Left cardiac atrium (tissue), 4 donors: ENCODE results near the gene CTDNEP1. TPM values are rescaled to one million over a fixed set of nuclear protein-coding genes. Genes with fewer than 3 reads are reported as not detected.
A peak's percentile ranks its signal among the peaks of the same experiment; 100 is the strongest.

Experiments
- ATAC-seq, 2 donors: fragments of 200-7000 bp; cut with Tn5 transposase; one replicate each; pipeline ENCODE4 v1.9.1; 2020; ENCODE audit warnings: mild to moderate bottlenecking in 2 of 2, moderate library complexity in 2 of 2
- DNase-seq: peaks from one replicate; pipeline ENCODE4 v3.0.0-alpha.2; 2020
- intact Hi-C, 2 donors: fragments of 100-400 bp; cut with DNase I; formaldehyde crosslinking; loops; one replicate each; pipeline versions ENCODE4 v1.14.1 to v1.15.1; 2022 to 2023
- total RNA-seq, 2 donors: library from RNA; stranded (reverse); fragmentation: NEBNext Ultra II Directional; extraction: Animal tissue kit (Norgen Biotek cat#: 25700); gene quantifications; one replicate each; pipeline ENCODE4 v1.2.1, GENCODE V29; 2021
- donor health status: DM: no; HTN: yes; CAD: no.
- donor health status: DM: no; HTN: yes; CAD: no; lungs with severe emphysema.
- donor health status: DM: yes; HTN: yes; CAD: no.
- donor health status: Dilated cardiomyopathy.

CTDNEP1 gene
- total RNA-seq, 2 donors from 2014 or later = 116 to 118 TPM

DNA sequence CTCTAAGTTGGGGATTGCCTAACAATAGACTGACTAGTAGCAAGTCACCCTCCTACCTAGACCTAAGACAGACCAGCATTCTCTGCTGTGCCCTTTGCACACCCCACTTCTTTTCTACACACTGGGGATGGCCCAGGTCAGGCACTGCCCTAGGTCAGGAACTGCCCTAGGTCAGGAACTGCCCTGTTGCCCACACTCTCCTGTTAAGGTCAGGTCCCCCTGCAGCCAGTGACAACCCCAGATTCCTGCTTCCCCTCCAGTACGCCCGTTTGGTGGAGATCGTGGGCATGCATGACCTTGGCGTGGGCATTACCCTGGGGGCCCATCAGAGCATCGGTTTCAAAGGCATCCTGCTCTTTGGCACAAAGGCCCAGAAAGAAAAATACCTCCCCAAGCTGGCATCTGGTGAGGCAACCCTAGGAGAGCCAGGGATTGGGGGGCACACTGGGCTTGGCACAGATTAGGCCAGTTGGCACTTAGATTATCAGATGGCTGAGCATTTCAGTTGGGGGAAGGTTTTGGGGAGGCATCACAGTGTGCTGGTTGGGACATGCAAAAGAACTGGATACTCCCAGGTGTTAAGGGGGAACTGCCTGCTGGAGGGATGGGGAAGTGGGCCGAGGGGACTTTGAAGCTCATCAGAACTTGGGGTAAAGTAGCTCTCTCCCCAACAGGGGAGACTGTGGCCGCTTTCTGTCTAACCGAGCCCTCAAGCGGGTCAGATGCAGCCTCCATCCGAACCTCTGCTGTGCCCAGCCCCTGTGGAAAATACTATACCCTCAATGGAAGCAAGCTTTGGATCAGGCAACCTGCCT, 30.0 kb downstream of the CTDNEP1 start:
- intact Hi-C loops = no loop called here
- DNase-seq = peak; percentile 21
- no peak for ATAC-seq

GRCh38 chr17:7220593-7221277, 30.8 kb downstream of the CTDNEP1 start:
- peak; percentile 60 for DNase-seq

DNA sequence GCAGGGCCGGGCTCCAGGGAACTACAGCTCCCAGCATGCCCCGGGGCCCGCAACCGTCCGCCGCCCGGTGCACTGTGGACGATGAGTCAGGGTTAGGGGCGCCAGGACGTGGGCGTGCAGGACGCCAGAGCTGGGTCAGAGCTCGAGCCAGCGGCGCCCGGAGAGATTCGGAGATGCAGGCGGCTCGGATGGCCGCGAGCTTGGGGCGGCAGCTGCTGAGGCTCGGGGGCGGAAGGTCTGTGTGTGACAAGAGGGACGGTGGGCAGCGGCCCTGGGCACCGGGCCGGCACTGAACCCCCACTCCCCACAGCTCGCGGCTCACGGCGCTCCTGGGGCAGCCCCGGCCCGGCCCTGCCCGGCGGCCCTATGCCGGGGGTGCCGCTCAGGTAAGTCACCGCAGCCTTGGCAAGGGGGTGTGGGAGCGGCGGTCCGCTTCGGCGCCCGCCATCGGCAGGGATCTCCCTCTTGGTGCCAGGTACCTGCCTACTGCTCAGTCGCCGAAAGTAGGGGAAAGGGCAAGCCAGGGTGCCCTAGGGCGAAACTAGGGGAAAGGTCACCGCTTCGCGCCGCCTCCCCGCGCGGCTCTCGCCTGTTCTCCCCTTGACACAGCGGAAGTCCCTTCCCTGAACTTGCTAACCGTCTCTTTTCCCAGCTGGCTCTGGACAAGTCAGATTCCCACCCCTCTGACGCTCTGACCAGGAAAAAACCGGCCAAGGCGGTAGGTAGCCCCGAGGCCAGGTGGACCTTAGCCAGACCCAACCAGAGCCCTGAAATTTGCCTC, 31.5 kb downstream of the CTDNEP1 start, which contains the start of the genes ACADVL and DLG4:
Gene ACADVL, plus strand, starts transcription at position 127 of the 781 bp plus-strand sequence. Its CDS starts 47 bp downstream, at position 174.
Gene DLG4, minus strand, starts transcription at position 25 of the 781 bp plus-strand sequence.
- ATAC-seq (peak; percentile 82 to 90), DNase-seq (peak; percentile 98)
- intact Hi-C loops = no loop called here

More at GRCh38 chr17:7220593-7221277, 30.8 kb downstream of the CTDNEP1 start:
- intact Hi-C loops = no loop called here
- peak in 1 of 2 donors; percentile 2 for ATAC-seq

DNA sequence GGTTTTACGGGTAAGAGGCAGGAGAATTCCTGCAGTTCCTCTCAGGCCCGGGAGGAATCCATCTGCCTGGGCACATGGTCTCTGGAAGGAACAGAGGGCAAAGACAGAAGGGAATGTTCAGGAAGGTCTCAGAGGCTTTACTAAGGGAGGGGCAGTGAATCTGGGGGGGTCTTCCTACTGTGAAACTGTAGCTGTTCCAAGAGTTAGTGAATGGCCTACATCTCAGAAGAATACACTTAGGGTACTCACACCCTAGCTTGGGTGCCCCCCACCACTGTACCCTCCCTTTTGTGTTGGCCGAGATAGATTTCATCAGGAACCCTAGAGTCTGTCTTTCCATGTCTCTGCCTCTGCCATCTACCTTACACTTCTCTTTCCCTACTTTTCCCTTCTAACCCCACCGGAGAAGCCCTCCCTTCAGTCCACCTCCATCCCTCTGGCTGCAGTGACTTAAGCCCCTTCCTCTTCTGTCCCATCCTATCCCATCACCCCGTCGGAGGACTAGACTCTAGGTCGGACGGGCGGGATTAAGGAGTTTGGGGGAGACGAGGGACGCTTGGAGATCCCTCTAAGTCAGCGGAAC, 32.2 kb downstream of the CTDNEP1 start:
- ATAC-seq (no peak), DNase-seq (no peak)
- intact Hi-C loops = no loop called here

- intact Hi-C loops = no loop called here
- peak; percentile 21 for DNase-seq
- ATAC-seq = no peak
Observed at GRCh38 chr17:7218758-7219157, 32.8 kb downstream of the CTDNEP1 start.

- DNase-seq (peak; percentile 26), ATAC-seq (no peak)
- intact Hi-C loops = no loop called here
Observed at GRCh38 chr17:7218166-7218565, 33.4 kb downstream of the CTDNEP1 start.

DNA sequence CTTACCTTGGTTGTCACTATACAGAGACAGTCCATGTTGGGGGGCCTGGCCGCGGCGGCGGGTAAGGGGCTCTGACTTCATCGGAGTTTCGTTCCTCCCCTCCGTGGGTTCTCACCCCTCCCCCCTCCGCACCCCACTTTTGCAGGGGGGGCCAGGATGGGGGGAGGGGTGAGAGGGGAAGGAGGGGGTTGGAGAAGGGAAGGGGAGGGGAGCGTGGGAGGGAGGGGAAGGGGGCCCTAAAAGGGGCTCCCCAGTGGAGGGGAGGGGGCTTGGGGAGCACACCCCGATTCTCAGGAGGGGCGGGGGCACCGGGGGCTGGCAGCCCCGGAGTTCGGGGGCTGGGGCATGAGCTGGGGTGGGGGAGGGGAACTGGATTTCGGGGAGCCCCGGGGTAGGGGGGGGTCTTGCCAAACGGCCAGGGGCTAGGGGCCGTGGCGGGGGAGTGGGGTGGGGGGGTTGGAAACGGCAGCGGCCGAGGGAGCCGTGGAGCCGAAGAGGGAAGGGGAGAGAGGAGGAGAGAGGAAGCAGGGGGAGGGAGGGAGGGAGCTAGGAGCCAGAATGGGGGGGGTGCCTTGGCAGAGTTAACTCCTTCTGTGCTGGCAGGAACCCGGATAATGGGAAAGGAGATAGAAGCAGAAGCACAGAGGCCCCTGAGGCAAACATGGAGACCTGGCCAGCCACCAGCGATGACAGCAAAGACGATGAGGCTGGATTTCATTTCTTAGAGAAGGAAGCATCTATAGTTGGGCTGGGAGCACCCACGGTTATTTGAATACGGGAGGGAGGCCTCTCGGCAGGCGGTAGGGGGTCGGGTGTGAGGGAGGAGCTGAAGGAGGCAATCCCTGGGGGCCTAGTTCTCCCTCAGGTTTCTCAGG, 34.2 kb downstream of the CTDNEP1 start:
- ATAC-seq = no peak
- intact Hi-C loops = no loop called here

GRCh38 chr17:7216242-7217112, 35.1 kb downstream of the CTDNEP1 start:
- DNase-seq (no peak), ATAC-seq (no peak)
- intact Hi-C loops = no loop called here

More for the DNA sequence above, 34.2 kb downstream of the CTDNEP1 start:
- peak; percentile 74 for DNase-seq

DNA sequence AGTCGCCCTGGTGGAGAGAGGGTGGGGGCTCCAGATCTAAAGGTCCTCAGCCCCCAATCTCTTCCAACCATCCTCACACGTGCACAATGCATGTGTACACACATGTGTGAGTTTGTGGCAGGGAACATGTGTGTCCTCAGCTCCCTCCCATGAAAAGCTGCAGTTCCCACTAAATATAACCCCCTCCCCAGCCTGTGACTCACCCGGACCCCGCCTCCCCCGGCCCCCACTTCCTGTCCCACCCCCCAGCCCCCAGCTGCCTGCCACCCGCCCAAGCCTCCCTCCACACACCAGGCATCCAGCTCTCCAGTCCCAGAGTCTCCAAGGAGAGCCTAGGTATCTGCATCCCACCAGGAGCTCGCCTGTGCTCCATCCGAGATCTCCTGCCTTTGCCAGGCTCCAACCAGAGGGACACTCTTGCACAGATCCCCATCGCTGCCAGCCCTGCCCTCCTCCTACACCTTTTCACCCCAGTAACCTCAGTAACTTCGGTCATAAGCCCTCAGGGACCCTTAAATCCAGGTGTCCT, 35.8 kb downstream of the CTDNEP1 start:
- ATAC-seq = no peak
- intact Hi-C loops = no loop called here
- DNase-seq = no peak

DNA sequence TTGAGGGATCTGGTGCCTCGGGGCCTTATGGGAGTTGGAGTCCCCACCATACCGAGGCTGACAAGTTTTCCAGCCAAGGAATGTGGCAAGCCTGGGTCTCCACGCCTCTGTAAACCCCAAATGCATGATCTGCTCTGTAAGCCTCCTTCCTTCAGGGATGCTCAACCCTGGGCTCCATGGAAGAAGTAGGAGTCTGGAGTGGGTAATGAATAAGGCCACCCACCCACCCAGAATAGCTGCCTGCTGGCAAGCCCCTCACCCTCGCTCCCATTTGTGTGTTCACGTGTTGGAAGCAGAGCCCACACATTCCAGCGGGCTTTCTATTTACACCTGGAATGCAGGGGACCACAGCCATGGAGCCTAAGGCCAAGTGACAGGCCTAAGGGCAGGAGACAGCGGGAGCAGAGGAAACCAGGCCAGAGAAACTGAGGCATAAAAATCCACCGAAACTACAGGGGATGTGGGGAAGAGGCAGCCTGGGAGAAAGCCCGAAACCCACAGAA, 36.3 kb downstream of the CTDNEP1 start:
- DNase-seq = no peak
- intact Hi-C loops = no loop called here
- no peak for ATAC-seq

DNA sequence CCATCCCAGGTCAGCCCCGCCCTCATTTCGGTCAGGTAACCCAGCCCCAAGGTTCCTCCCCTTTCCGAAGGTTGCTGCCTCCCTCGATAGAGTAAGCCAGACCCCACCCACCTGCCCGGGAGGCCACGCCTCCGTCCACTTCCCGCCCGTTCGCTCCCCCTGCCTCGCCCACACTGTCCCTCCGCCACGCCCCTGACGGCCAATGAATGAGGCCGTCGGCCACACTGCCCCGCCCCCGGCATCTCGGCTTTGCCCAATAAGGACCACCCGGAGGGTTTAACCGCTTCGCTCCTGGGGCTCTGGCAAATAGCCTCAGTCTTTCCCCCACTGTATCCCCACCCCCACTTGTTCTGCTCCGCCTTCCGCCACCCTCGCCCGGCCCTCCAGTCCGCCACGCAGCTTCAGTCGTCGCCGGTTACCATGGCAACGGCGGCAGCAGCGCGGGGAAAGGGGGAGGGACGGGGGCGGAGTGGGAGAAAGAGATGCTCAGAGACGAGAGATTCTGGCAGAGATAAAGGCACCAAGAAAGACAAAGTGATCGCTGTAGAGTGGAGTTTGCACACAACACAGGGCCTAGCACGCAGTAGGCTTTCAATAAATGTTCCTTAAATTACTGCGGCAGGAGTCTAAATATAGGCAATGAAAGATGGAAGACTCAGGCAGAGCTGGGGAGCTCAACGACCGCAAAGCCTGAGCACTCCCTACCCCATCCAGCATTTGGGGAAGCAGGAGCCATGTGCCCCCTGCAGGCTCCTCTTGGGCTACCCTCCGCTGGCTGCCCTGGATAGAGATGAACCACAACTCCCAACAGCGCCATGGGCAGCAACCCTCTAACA, 37.0 kb downstream of the CTDNEP1 start:
- intact Hi-C loops = no loop called here
- ATAC-seq (peak; percentile 91), DNase-seq (peak; percentile 99)

DNA sequence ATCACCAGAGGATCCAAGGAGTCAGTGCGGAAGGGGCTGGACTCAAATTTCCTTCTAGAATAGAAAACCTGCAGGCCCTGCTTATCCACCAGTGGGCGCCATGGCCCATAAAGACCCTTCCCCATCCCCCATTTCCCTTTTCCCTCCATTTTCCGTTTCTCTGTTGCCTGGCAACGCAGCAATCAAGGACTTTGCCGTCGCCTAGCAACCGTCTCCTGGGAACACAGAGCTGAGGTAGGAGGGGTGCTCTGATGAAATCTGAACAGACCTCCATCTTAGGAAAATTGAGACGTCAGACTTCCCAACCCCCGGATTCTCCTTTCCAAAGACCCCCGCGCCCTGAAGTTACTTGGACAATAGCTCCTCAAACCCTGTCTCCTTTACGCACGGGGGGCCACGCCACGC, 37.6 kb downstream of the CTDNEP1 start:
- ATAC-seq (no peak), DNase-seq (peak; percentile 81)
- intact Hi-C loops = no loop called here

- ATAC-seq (no peak), DNase-seq (no peak)
- intact Hi-C loops = no loop called here
Observed at GRCh38 chr17:7211491-7212273, 39.9 kb downstream of the CTDNEP1 start.

DNA sequence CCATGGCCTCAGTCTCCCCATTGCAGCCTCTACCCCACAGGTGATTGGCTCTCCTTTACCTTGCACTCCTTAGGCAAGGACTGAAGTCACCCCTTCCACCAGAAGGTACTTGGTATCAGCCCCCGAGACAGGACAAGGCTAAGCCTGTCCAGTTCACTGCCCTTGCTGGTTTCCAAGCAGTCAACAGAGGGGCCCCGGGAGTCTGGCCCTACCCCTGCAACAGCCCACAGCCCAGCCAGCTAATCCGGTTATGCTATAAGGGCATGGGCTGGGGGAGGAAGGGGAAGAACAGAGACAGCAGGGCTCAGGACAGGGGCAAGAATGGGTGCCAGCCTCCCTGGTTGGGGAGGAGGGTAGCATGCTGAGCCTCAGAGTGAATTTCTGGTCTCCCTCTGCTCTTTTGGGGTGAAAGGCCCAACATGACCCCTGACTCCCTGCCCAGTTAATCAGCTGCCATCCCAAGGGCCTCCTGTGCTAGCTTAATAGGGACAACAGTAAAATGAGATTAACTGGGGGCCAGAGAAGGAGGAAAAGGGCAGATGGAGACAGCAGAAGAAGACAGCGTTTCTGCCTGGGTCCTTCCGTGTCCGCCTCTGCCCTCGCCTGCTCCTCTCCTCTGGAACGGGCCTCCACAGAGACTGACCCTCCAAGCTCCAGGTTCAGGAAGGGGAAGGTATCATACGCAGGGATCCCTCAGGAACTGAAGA, 42.6 kb downstream of the CTDNEP1 start:
- no peak for DNase-seq
- no peak for ATAC-seq

More for the DNA sequence above, 42.6 kb downstream of the CTDNEP1 start:
- intact Hi-C loops = no loop called here
